H7 (cell line): Measurements from ENCODE around the gene WWOX. TPM values are rescaled to one million over a fixed set of nuclear protein-coding genes. Genes with fewer than 3 reads are reported as not detected.
A peak's percentile ranks its signal among the peaks of the same experiment; 100 is the strongest.

Experiments
- DNase-seq: peaks from one replicate; pipeline ENCODE4 v3.0.0; 2012
- H3K27me3 ChIP-seq: 2 replicates; pipeline ENCODE4 v1.6.0; 2011; ENCODE audit warnings: mild to moderate bottlenecking, low read length; ENCODE audit not compliant: control insufficient read depth, insufficient read depth
- H3K36me3 ChIP-seq: replicated peaks from 2 replicates; pipeline ENCODE4 v1.5.1; 2011; ENCODE audit warnings: low read length; ENCODE audit not compliant: control insufficient read depth, insufficient read depth
- H3K4me3 ChIP-seq: 2 replicates; pipeline ENCODE4 v1.5.1; 2011; ENCODE audit warnings: low read depth, mild to moderate bottlenecking, control low read depth, low read length, moderate library complexity; ENCODE audit not compliant: insufficient read depth
- total RNA-seq: library from RNA; depleted of rRNA; stranded (reverse); fragments of >200 nt; shearing (Covaris generic); gene quantifications from 2 replicates; pipeline ENCODE4 v1.2.3, GENCODE V29; 2014

Gene WWOX
- total RNA-seq, 1 experiment from 2014 or later: 29.2 TPM

DNA sequence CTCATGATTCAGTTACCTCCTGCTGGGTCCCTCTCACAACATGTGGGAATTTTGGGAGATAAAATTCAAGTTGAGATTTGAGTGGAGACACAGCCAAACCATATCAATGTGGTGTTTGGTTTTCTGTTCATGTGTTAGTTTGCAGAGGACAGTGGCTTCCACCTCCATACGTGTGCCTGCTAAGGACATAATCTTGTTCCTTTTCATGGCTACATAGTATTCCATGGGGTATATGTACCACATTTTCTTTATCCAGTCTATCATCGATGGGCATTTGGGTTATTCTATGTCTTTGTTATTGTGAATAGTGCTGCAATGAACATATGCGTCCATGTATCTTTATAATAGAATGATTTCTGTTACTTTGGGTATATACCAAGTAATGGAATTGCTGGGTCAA lies 4.5 kb upstream of the WWOX start:
- no peak for DNase-seq
- Histone ChIP-seq H3K36me3 (no peaks in the 10 kb centered on the region), H3K4me3 (no peak overlapping the region), H3K27me3 (no peaks in the 10 kb centered on the region; the same call in 1 of the 2 replicates)

- Histone ChIP-seq H3K36me3 (no peaks in the 10 kb centered on the region), H3K4me3 (no peak overlapping the region), H3K27me3 (no peaks in the 10 kb centered on the region; the same call in 1 of the 2 replicates)
- DNase-seq: no peak
Measured at GRCh38 chr16:78096386-78096785, 3.1 kb upstream of the WWOX start.

- Histone ChIP-seq H3K4me3 (no peak overlapping the region), H3K36me3 (no peaks in the 10 kb centered on the region), H3K27me3 (no peaks in the 10 kb centered on the region; the same call in 1 of the 2 replicates)
- no peak for DNase-seq
Measured at GRCh38 chr16:78097548-78097947, 1.9 kb upstream of the WWOX start.

GRCh38 chr16:78098087-78098486 lies 1.4 kb upstream of the WWOX start:
- Histone ChIP-seq H3K4me3 (no peak overlapping the region), H3K36me3 (no peaks in the 10 kb centered on the region), H3K27me3 (no peaks in the 10 kb centered on the region; the same call in 1 of the 2 replicates)
- no peak for DNase-seq

DNA sequence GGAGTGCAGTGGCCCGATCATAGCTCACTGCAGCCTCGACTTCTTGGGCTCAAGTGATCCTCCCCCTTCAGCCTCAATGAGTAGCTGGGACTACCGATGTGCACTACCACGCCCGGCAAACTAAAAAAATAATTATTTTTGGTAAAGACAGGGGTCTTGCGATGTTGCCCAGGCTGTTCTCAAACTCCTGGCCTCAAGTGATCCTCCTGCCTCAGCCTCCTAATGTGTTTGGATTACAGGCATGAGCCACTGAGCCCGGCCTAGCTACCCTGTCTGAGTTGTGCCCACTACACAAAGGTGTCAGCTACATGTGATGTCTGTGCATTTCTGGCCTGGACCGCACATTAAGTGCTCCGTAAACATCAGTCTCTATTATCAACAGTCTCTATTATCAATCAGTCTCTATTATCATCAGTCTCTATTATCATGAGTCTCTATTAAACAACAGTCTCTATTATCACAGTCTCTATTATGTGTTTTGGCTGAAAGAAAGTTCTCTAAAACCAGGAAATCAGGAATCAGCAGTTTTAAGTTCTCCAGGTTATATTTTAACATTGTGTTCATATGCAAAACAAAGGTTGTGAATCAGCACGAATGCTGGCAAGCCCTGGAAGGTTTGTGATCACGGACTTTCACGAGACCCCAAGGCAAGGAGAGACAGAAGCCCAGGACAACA lies 721 bp upstream of the WWOX start:
- H3K4me3 ChIP-seq: peak overlapping the region; percentile 1; the same call in 1 of the 2 replicates
- DNase-seq: no peak
- no peaks in the 10 kb centered on the region for H3K36me3 ChIP-seq
- H3K27me3 ChIP-seq: no peaks in the 10 kb centered on the region; the same call in 1 of the 2 replicates

DNA sequence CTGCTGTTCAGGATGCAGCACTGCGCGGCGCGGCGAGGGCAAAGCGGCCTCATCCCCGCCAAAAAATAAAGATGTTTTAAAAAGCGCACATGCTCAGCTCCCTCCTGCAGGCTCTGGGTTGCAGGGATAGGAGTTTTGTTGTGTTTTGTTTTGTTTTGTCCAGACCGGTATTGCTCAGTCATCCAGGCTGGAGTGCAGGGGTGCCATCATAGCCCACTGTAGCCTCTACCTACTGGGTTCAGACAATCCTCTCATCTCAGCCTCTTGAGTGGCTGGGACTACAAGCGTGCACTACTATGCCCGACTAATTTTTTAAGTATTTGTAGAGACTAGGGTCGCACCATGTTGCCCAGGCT lies 636 bp downstream of the WWOX start:
- H3K4me3 ChIP-seq: peak overlapping the region; percentile 92
- no peaks in the 10 kb centered on the region; the same call in 1 of the 2 replicates for H3K27me3 ChIP-seq
- no peaks in the 10 kb centered on the region for H3K36me3 ChIP-seq
- no peak for DNase-seq

GRCh38 chr16:78102122-78102660 lies 2.7 kb downstream of the WWOX start:
- no peaks in the 10 kb centered on the region for H3K36me3 ChIP-seq
- H3K4me3 ChIP-seq: no peak overlapping the region
- no peak for DNase-seq
- no peaks in the 10 kb centered on the region for H3K27me3 ChIP-seq

DNA sequence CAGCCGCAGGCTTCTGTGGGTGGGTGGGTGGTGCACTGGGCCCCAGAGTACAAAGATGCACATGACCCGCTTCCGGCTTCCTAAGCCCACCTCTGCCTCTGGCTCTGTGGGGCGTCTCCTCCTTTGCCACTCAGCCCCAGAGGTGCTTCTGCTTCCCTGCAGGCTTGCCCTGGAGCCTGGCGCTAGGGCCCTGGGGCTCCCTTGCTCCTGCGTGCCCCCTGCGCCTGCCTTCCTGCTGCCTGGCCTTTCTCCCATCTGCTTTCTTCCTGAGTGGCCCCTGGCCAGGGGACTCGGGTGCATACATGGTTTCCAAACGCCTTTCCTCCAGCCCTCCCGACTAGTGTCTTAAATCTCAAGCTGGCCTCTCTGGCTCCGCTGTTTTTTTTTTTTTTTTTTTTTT lies 3.4 kb downstream of the WWOX start:
- Histone ChIP-seq H3K4me3 (no peak overlapping the region), H3K36me3 (no peaks in the 10 kb centered on the region), H3K27me3 (no peaks in the 10 kb centered on the region)
- no peak for DNase-seq

DNA sequence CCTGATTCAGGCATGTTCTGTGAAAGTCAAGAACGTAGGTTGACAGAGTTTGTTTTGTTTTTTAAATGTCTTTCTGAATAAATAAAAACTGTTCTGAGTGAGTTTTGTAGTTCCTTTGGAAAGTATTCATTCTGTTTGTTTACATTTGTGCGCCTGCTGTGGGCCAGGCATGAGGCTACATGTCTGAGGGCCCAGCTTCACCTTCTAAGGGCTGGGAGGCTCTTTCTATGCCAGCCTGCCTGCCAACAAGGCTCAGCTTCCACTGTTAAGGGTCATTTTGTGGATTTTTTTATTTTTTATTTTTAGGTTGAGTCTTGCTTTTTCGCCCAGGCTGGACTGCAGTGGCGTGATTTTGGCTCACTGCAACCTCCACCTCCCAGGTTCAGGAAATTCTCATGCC lies 6.1 kb downstream of the WWOX start:
- no peaks in the 10 kb centered on the region for H3K36me3 ChIP-seq
- no peak overlapping the region for H3K4me3 ChIP-seq
- no peaks in the 10 kb centered on the region for H3K27me3 ChIP-seq
- DNase-seq: no peak

DNA sequence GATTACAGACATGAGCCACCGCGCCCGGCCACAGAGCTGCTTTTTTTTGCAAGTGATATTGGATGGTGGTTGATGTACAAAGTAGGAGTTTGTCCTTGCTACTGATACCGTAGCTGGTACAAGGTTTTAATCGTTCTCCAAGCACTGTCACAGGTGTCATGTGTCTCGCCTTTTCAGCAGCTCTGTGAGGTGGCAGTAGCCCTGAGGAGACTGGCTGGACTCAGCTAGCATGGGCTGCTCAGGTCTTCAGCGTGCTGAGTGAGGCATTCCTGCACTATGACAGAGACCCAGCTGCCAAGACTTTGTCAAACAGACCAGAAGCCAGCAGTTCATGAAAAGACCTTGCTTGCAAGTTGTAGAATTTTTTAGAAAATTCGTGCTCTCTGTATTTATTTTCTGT lies 7.2 kb downstream of the WWOX start:
- Histone ChIP-seq H3K36me3 (no peaks in the 10 kb centered on the region), H3K4me3 (no peak overlapping the region), H3K27me3 (no peaks in the 10 kb centered on the region)
- DNase-seq: no peak

- H3K36me3 ChIP-seq: no peaks in the 10 kb centered on the region
- DNase-seq: no peak
Measured at GRCh38 chr16:78108451-78108850, 9.0 kb downstream of the WWOX start.

GRCh38 chr16:78113258-78113657 lies 13.8 kb downstream of the WWOX start:
- H3K36me3 ChIP-seq: no peaks in the 10 kb centered on the region; the same call in 1 of the 2 replicates
- no peaks in the 10 kb centered on the region for H3K27me3 ChIP-seq
- no peak for DNase-seq
- no peak overlapping the region for H3K4me3 ChIP-seq

More at GRCh38 chr16:78108451-78108850, 9.0 kb downstream of the WWOX start:
- no peak overlapping the region for H3K4me3 ChIP-seq
- H3K27me3 ChIP-seq: no peaks in the 10 kb centered on the region

- Histone ChIP-seq H3K4me3 (no peak overlapping the region), H3K27me3 (no peaks in the 10 kb centered on the region), H3K36me3 (no peaks in the 10 kb centered on the region; the same call in none of the 2 replicates)
- no peak for DNase-seq
Measured at GRCh38 chr16:78115659-78116058, 16.2 kb downstream of the WWOX start.

GRCh38 chr16:78116946-78117345 lies 17.5 kb downstream of the WWOX start:
- H3K36me3 ChIP-seq: no peaks in the 10 kb centered on the region; the same call in none of the 2 replicates
- no peaks in the 10 kb centered on the region for H3K27me3 ChIP-seq
- H3K4me3 ChIP-seq: no peak overlapping the region
- DNase-seq: no peak

DNA sequence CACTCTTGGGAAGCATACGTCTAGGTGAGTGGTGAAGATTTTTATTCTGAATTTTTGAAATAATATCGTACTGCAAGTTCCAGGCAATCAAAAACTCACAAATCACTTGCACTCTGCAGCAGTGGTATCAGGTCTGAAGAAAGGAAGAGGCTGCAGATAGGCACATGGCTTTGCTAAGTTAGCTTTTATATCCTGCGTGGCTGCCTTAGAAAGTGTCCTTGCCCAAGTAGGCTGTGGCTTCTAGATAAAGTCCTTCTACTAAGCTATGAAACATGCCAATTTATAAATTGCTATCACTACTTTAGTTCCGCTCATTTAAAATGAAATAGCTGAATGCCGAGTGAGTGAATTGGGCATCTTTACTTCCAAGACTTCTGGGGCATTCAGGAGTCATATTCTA lies 17.9 kb downstream of the WWOX start:
- Histone ChIP-seq H3K27me3 (no peaks in the 10 kb centered on the region), H3K36me3 (no peaks in the 10 kb centered on the region; the same call in none of the 2 replicates), H3K4me3 (no peak overlapping the region)
- DNase-seq: no peak
